HT-29 (cell line): ENCODE data around the gene TTC36. TPM values are rescaled to one million over a fixed set of nuclear protein-coding genes. Genes with fewer than 3 reads are reported as not detected.
"Not testable (repeated sequence)": the region's sequence is repeated elsewhere in the genome, so short reads cannot be mapped to it uniquely, and the experiment has no call there.

Source experiments
- DNase-seq: peaks from one replicate; pipeline ENCODE4 v3.0.0-alpha.2; 2015; ENCODE audit warnings: low spot score
- total RNA-seq: library from RNA; depleted of rRNA; stranded (reverse); fragments of >200 nt; shearing (Covaris generic); gene quantifications from 2 replicates; pipeline ENCODE4 v1.2.3, GENCODE V29; 2014

Gene TTC36
- total RNA-seq, 1 experiment from 2014 or later, result not detected

DNA sequence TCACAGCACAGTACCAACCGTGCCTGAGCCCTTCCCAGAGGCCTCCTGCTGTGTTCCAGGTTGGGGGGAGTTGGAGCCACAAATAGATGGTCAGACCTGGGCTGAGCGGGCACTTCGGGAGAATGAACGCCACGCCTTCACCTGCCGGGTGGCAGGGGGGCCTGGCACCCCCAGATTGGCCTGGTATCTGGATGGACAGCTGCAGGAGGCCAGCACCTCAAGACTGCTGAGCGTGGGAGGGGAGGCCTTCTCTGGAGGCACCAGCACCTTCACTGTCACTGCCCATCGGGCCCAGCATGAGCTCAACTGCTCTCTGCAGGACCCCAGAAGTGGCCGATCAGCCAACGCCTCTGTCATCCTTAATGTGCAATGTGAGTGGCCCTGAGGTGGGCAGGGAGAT, 4.8 kb downstream of the TTC36 start:
- no peak for DNase-seq

GRCh38 chr11:118532852-118533768, 5.8 kb downstream of the TTC36 start:
- DNase-seq, result no peak

DNA sequence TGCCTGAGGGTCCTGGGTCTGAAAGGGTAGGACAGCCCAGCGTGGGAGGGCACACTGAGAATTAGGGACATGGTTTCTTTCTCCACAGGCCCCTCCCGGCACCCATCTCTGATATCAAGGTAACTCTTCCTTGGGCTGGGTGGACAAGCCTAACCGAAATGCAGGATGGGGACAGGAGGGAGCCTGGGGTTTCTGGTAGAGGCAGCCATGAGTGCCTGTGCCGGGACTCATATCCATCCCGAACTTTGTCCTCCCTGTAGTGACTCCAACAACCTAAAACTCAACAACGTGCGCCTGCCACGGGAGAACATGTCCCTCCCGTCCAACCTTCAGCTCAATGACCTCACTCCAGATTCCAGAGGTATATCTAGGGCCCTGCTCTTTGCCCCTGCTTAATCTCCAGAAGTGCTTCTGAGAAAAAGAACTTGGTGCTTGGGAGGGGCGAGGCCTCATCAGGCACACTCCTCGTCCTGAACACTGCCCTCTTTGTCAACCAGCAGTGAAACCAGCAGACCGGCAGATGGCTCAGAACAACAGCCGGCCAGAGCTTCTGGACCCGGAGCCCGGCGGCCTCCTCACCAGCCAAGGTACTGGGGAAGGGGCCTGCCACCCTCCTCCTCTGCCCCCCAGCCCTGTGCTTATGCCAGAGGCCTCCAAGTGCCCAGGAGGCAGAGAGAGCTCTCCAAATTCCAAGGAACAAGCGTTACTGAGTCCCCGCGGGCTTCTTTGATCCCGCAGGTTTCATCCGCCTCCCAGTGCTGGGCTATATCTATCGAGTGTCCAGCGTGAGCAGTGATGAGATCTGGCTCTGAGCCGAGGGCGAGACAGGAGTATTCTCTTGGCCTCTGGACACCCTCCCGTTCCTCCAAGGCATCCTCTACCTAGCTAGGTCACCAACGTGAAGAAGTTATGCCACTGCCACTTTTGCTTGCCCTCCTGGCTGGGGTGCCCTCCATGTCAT, 6.8 kb downstream of the TTC36 start:
- peak; percentile 46 for DNase-seq

- no peak for DNase-seq
Observed at GRCh38 chr11:118535261-118535660, 8.0 kb downstream of the TTC36 start.

GRCh38 chr11:118536726-118537125, 9.5 kb downstream of the TTC36 start:
- DNase-seq, result no peak

DNA sequence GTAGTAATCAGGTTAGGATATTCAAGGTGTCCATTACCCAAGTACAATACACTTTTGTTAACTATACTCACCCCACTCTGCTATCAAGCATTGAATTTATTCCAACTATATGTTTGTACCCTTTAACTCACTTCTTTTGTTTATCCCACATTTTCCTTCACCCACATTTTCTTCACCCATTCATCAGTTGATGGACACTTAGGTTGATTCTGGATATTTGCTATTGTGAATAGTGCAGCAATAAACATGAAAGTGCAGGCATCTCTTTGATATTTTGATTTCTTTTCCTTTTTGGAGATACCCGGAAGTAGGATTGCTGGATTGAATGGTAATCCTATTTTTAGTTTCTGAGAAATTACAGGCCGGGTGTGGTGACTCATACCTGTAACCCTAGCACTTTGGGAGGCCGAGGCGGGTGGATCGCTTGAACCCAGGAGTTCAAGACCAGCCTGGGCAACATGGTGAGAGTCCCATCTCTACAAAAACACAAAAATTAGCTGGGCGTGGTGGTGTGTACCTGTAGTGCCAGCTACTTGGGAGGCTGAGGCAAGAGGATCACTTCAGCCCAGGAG, 10.2 kb downstream of the TTC36 start:
- DNase-seq, result no peak

DNA sequence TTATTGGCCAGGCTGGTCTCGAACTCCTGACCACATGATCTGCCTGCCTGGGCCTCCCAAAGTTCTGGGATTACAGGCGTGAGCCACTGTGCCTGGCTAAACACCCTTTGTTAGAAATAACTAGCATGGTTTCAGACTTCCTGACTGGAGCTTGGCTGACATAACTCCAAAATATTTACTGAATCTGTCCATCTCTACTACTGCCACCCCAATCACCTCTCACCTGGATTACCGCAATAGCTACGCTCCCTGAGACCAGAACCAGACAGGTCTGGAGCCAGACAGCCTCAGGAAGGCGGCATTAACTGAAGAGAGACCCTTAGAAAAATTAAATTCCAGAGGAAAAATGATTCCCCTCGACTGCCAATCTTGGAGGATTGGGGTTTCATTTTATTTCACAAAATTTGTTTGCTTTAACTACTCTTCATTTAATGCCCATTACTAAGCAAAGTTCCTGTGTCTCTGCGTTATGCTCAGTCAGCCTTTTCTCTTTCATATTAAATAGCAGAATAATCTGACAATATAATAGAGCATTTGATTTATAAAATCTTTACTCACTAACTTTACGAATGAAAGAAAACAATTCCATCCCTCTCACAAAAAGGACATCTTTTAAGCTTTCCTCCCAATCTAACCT, 16.9 kb downstream of the TTC36 start:
- no peak for DNase-seq

DNA sequence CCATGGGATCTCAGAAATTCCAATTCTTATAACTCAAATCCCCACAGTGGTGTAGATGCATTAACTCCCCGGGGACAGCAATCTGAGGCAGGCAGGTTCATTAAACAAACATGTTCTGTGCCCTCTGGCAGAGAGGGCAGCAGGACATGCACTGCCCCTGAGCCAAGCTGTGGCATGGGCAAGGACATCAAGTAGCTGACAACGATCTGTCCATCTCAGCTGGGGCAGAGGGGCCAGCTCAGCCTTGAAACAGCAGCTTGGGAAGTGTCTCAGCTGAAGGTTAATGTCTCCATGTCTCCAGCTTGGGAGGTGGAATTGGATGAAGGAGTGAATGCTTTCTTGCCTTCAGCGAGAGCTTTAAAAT, 17.4 kb downstream of the TTC36 start:
- DNase-seq, result no peak

DNA sequence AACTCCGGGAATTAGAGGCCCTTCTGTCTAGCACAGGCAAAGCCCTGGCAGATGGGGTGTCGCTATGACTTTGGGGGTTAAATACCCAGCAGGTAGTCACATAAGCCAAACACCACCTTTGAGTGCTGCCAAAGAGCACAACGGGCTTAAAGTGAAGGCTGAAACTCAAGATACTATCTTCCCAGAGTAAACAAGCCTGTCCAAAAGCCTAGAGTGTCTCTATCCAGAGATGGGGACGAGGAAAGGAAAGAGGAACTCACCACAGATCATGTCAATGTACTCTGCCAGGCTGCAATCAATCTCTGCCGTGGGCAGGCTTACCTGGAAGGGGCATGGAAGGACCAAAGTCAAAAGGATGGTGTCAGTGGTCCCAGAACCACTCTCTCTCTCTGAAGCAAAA, 18.3 kb downstream of the TTC36 start:
- DNase-seq, result no peak

DNA sequence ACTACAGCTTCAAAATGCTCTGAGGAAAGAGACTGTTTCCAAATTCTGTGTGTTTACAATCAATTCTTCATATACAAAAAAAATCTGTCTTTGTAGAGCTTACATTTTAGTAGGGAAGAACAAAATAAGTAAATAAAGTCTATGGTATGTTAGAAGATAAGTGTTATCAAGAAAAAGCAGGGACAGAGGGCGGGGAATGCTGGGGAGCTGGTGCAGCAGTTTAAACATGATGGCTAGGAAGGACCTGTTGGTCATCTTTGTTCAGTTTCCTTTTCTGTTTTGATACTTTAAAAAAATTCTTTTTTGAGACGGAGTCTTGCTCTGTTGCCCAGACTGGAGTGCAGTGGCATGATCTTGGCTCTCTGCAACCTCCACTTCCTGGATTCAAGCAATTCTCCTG, 19.9 kb downstream of the TTC36 start:
- DNase-seq, result no peak

GRCh38 chr11:118552341-118552740, 25.1 kb downstream of the TTC36 start:
- DNase-seq, result no peak

- no peak for DNase-seq
Observed at GRCh38 chr11:118560806-118561205, 33.5 kb downstream of the TTC36 start.

DNA sequence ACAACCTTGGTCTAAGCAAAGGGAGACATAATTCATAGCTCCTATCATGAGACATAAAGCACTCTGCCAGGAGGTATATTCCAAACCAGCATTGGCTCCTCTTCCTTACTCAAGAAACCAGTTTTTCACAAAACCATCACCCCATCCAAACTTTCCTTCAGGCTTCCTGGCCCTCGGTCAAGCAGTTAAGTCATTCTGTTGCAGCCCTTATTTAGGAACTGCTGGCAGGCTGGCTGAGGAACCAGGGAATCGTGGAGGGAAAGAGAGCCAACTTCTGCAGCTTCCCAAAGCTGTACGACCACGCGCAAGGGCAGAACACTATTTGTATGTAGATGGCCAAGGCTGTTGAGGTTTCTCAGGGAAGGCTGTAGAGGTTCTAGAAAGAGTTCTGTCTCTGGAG, 37.8 kb downstream of the TTC36 start:
- DNase-seq, result no peak

DNA sequence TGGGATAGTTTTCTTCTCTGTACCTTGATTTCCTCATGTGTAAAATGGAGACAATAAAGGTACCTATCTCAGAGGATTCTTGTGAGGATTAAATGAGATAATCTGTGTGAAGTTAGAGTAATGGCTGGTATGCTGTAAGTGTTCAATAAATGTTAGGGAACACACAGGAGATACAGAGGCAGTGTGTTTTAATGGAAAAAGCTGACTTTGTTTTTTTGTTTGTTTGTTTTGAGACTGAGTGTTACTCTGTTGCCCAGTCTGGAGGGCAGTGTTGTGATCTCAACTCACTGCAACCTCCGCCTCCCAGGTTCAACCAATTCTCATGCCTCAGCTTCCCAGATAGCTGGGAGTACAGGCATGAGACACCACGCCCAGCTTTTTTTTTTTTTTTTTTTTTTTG, 42.4 kb downstream of the TTC36 start:
- DNase-seq, result no peak

GRCh38 chr11:118570787-118571186, 43.5 kb downstream of the TTC36 start:
- DNase-seq, result no peak

DNA sequence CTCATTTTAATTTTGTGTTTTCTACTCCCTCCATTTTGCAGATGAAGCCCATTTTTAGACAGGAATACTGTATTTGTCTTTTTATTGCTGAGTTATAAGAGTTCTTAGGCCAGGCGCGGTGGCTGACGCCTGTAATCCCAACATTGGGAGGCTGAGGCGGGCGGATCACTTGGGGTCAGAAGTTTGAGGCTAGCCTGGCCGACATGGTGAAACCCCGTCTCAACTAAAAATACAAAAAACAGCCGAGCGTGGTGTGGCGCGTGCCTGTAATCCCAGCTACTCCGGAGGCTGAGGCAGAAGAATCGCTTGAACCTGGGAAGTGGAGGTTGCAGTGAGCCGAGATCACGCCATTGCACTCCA, 44.4 kb downstream of the TTC36 start:
- not testable (repeated sequence) for DNase-seq

GRCh38 chr11:118572061-118572980, 45.0 kb downstream of the TTC36 start, which contains the start of gene ARCN1:
Gene ARCN1 (plus strand): TSS chr11:118572409. CDS start chr11:118572548, 139 bp downstream.
- peak; percentile 75 for DNase-seq

GRCh38 chr11:118572981-118573550, 45.8 kb downstream of the TTC36 start:
- DNase-seq, result peak; percentile 69

DNA sequence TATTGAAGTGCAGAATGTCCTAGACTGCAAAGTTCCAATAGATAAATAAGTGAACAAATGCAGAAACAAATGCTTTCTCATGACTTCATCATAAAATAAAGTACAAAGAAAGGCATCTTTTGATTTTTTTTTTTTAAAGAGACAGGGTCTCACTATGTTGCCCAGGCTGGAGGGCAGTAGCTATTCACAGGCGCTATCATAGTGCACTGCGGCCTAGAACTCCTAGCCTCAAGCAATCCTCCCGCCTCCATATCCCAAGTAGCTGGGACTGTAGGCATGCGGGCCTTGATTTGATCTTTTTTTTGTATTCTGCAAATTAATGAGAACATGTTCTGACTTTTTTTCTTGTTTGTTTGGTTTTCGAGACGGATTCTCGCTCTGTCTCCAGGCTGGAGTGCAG, 47.4 kb downstream of the TTC36 start:
- no peak for DNase-seq

- DNase-seq, result not testable (repeated sequence)
Observed at GRCh38 chr11:118577995-118578394, 50.7 kb downstream of the TTC36 start.
